DMS79 (cell line): ENCODE data around the gene ENAH.

ENCODE experiments used
- DNase-seq: peaks from one replicate; lab custom pipeline; 2025; lab: John Stamatoyannopoulos, UW

ENAH gene

DNA sequence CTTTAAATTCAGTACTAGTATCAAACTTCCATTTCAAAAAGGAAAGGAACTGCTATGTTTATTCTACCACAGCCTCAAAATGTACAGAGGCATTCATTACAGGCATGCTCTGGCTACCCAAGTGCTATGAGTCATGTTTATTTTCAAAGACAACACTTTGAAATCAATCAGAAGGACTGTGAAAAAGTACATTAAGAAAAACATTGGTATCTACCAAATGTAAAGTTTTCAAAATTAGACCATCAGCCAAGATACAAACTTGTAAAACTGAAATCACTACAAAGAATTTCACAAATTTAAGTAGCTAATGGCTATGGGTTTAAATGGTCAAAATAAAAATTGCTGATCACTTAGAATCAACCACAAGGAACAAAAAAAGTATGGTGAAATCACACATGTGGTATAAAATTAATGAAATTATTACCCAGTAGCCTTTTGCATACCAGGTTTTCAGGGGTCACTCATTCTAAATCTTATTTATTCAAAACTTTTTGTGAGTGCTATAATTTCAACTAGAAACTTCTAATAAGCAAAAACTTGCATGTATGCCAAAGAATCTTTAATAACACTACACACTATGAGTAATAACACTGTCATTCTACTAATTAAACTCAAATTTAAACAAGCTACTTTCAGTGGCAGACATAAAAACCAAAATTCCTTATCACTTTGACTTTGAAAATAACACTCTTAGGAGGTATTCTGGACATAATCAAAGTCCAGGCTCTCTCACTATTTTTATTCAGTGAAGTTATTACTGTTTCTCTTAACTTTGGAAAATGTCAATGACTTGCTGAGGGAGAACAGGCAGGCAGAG is 49.2 kb downstream of the ENAH start:
- no peak for DNase-seq

DNA sequence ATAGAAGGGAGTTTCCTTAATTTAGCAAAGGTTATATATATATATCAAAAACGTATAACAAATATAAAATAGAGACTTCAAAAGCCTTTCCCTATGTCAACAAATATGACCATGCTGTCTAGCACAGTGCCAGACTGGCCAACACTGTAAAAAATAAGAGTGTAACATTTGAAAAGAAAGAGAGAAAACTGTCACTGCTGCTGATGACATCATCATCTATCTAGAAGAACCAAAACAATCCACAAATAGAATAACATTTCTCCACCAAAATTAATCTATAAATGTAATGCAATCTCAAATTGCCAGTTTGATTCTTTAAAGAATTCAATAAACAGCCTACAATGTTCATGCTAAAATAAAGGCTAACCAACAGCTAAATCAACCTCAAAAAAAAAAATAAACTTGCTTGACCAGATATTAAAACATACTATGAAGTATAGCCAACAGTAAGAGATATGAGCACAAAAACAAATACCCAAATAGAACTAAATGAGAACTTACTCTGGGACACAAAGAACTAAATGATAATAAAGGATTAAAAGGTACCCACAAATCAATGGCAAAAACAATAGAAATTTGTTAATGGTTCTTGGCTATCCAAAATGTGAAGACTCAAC is 50.2 kb downstream of the ENAH start:
- DNase-seq = no peak

DNA sequence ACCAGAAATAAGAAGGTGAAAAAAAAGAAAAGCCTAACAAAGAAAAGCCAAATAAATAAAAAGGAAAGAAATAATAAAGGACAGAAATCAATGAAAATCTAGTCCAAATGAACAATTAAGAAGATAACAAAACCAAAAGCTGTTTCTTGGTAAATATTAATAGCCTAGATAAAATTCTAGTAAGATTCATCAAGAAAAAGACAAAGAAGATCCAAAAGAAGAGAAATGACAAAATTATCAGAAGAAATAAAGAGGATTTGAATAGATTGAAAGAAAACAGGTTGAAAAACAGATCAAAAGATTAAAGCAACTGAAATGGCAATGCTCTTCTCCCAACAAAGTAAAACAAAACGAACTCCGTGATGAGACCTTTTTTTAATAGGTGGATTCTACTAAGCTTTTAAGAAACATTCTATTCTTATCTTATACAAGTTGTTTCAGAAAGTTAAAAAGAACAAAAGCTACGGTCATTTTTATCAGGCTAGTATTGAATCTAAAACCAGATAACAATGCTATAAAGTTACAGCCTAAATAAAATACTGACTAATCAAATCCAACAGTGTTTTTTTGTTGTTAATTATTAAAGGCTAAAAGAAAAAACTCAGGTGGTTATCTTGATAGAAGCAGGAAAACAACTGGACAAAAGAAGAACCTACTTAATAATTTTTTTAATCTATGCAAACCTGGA is 50.9 kb downstream of the ENAH start:
- no peak for DNase-seq

GRCh38 chr1:225598847-225599246 is 54.1 kb downstream of the ENAH start:
- DNase-seq = no peak

GRCh38 chr1:225597926-225598575 is 54.9 kb downstream of the ENAH start:
- no peak for DNase-seq

- no peak for DNase-seq
Measured at GRCh38 chr1:225596736-225597135, 56.2 kb downstream of the ENAH start.

DNA sequence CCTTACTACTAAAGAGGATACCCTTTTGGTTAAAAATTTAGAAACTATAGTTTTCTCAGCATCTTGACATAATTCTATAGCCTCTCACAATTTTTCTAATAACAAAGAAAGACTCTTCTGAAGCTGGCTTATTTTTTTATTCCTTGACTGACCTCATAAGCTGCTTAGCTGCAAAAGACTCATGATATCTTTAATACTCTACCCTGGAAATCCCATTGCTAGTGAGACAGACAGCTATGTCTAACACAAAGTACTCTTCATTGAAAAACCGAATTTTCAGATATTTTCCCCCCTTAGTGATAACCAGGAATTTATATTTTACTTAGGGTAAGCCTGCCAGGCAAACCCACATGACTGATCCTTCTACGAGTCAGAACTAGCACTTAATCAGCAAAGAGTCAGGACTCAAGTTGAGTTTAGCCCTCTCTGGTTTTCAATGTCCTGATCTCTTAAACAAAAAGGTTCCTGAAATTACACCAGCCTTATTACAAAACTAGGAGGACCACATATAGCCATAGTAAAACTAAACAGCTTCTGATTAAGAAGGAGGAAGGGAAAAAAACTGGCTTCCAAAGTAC is 56.9 kb downstream of the ENAH start:
- no peak for DNase-seq

- no peak for DNase-seq
Measured at GRCh38 chr1:225595452-225595851, 57.5 kb downstream of the ENAH start.

- no peak for DNase-seq
Measured at GRCh38 chr1:225593414-225593813, 59.5 kb downstream of the ENAH start.

DNA sequence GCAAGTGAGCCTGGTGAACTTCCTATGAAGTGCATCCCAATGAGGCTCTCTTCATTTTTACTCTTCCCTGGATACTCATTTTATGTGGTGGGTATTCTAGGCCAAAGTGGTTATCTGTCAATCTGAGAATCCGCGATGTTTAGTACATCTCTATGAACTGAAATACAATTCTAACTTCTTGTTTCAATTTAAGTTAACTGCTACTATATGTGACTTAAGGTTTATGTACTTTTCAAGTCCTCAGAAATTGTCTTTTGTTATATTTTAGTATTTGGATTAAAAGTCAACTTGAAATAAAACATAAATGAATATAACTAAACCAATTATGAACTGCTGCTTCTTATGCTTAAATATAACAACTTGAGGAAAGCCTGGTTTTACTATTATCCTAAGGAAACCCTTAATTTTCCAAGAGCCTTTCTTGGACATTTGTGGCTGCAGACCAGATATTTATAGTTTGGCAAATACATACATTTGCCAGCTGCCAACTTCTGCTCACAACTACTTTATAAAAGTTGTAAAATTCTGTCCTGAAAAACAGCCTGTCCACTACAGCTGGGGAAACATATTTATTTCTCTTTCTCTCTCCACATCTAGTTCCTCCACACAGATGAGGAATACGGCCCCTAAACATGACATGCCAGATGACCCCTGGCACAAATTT is 60.4 kb downstream of the ENAH start:
- DNase-seq = no peak

- DNase-seq = no peak
Measured at GRCh38 chr1:225587310-225587709, 65.6 kb downstream of the ENAH start.

GRCh38 chr1:225581186-225581585 is 71.7 kb downstream of the ENAH start:
- no peak for DNase-seq

DNA sequence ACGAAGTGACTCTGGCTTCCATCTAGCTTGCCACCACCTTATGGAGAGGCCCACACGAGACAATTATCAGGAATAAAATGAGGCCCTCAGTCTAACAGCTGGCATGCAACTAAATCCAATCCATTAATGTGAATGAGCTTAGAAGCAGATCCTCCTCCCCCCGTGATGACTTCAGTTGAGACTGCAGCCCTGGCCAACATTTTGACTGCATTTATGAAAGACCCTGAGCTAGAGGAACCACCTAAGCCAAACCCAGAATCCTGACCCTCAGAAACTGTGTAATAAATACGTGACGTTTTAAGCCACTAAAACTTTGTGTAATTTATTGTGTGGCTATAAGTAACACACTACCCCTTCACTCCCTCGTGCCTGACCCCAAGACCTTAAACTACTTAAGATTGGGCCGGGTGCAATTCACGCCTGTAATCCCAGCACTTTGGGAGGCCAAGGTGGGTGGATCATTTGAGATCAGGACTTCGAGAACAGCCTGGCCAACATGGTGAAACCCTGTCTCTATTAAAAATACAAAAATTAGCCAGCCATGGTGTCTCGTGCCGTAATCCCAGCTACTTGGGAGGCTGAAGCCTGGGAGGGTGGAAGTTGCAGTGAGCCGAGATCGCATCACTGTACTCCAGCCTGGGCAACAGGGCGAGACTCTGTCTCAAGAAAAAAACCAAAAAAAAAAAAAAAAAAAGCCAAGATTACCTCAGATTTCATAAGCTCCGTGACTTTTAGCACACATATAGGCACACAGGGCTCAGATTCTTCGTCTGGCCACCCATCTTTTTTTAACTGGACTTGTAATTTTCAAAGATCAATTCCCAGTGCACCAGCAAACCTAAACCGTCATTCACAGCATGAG is 72.5 kb downstream of the ENAH start:
- no peak for DNase-seq

GRCh38 chr1:225578251-225578977 is 74.5 kb downstream of the ENAH start:
- peak; percentile 48 for DNase-seq

GRCh38 chr1:225577241-225577640 is 75.7 kb downstream of the ENAH start:
- no peak for DNase-seq

DNA sequence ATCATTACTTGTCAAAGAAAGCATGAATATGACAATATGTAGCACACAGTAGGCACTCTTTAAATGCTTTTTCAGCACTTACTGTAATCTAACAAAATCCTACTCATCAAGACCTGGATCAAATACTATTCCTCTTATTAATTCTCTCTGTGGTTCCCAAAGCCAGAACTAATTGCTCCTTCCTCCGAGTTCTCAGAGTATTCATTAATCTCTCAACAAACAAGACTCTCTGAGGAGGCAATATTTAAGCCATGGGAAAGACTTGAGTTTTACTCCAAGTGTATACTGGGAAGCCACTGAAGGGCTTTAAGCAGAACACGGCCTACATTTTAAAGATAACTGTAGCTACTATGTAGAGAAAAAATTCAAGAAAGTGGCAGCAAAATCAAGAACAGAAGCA is 79.7 kb downstream of the ENAH start:
- DNase-seq = no peak

- DNase-seq = no peak
Measured at GRCh38 chr1:225572422-225572821, 80.5 kb downstream of the ENAH start.

DNA sequence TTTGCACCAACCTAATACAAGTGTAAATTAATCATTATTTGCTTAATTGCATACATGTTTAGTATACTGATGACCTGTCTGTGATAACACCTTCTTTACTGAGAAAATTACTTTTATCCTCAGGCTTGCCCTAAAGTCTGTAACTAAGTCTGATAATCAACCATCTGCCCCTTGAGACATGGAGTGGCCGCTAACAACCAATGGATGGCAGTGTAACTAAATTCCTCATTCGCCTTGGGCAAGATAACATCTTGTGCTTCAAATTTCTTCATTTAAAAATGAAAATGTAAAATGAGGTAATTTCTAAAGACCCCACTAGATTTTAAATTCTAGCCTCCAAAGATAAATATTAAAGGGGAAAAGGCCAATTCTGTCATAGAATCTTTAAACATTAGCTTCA is 85.1 kb downstream of the ENAH start:
- DNase-seq = no peak

GRCh38 chr1:225565847-225566246 is 87.1 kb downstream of the ENAH start:
- DNase-seq = no peak

DNA sequence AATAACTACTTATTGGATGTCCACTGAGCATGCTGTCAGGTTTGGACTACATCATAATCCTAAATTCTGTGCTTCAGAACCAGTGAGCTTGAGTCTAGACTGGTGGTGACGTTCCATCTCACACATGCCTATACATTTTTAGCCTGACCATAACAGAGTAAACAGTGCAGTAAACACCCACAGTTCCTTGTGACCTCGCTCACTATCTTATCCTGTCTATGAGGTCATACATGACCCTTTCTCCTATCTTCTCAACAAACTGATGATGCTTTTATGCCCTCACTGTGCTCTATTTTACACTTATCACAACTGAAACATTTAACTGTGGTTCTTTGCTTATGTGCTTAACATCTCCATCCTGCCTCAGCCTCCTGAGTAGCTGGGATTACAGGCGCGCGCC is 91.2 kb downstream of the ENAH start:
- no peak for DNase-seq
